PC-9 (cell line): Measurements from ENCODE around the gene BUD23. TPM values are rescaled to one million over a fixed set of nuclear protein-coding genes. Genes with fewer than 3 reads are reported as not detected.

Source experiments
- BruUV-seq: library from RNA; stranded (reverse); fragments of 400-500 nt; replicated peaks from 2 replicates; lab custom pipeline; 2021; lab: Mats Ljungman, UMichigan
- CTCF ChIA-PET: fragments of 300-600 bp; sonication (Branson Sonifier 250); formaldehyde crosslinking; loops from one replicate; lab custom pipeline; 2022; ENCODE audit warnings: antibody characterized with exemption; lab: Charles Lee
- POLR2A ChIA-PET: fragments of 300-600 bp; sonication (Branson Sonifier 250); formaldehyde crosslinking; loops from one replicate; lab custom pipeline; 2022; ENCODE audit warnings: antibody characterized with exemption; ENCODE audit not compliant: unreplicated experiment; lab: Charles Lee
- DNase-seq, 2 experiments: peaks; one replicate each; pipeline versions ENCODE4 v3.0.0 to v3.0.0-alpha.2; 2015 to 2022; ENCODE audit warnings: mixed read lengths in 1 of 2
- H2AFZ ChIP-seq: fragments of 200-600 bp; sonication (generic); 2 replicates; pipeline ENCODE4 v1.8.1; 2017; ENCODE audit warnings: antibody characterized with exemption
- H3F3A ChIP-seq: fragments of 200-600 bp; sonication (generic); 2 replicates; pipeline ENCODE4 v1.8.1; 2017; ENCODE audit warnings: antibody characterized with exemption, mild to moderate bottlenecking, low read depth; ENCODE audit not compliant: insufficient read depth
- H3K27ac ChIP-seq: fragments of 200-600 bp; sonication (generic); 2 replicates; pipeline ENCODE4 v1.6.1; 2016; ENCODE audit warnings: mixed run types
- H3K27me3 ChIP-seq: fragments of 200-600 bp; sonication (generic); 2 replicates; pipeline ENCODE4 v1.6.1; 2016; ENCODE audit warnings: low read depth, mixed run types; ENCODE audit not compliant: insufficient read depth
- H3K36me3 ChIP-seq: fragments of 200-600 bp; sonication (generic); 2 replicates; pipeline ENCODE4 v1.6.1; 2016; ENCODE audit warnings: low read depth, mixed run types
- H3K4me1 ChIP-seq: fragments of 200-600 bp; sonication (generic); replicated peaks from 2 replicates; pipeline ENCODE4 v1.6.1; 2016; ENCODE audit warnings: mixed run types; ENCODE audit not compliant: insufficient read depth
- H3K4me2 ChIP-seq: fragments of 200-600 bp; sonication (generic); 2 replicates; pipeline ENCODE4 v1.6.1; 2017; ENCODE audit warnings: mixed run types
- H3K4me3 ChIP-seq: fragments of 200-600 bp; sonication (generic); 2 replicates; pipeline ENCODE4 v1.6.1; 2016; ENCODE audit warnings: mixed run types
- H3K79me2 ChIP-seq: fragments of 200-600 bp; sonication (generic); 2 replicates; pipeline ENCODE4 v1.6.1; 2017; ENCODE audit warnings: low read depth, mixed run types
- H3K9me2 ChIP-seq: fragments of 200-600 bp; sonication (generic); 2 replicates; pipeline ENCODE4 v1.8.1; 2017; ENCODE audit warnings: mild to moderate bottlenecking; ENCODE audit not compliant: insufficient read depth
- H3K9me3 ChIP-seq: fragments of 200-600 bp; sonication (generic); 2 replicates; pipeline ENCODE4 v1.8.1; 2016; ENCODE audit warnings: low read depth; ENCODE audit not compliant: insufficient read depth
- H4K20me1 ChIP-seq: fragments of 200-600 bp; sonication (generic); 2 replicates; pipeline ENCODE4 v1.8.1; 2017; ENCODE audit not compliant: insufficient read depth
- CTCF ChIP-seq: fragments of 200-600 bp; sonication (generic); conservative IDR thresholded peaks from 2 replicates; pipeline ENCODE4 v1.6.1; 2017; ENCODE audit warnings: mixed run types, antibody characterized with exemption, mild to moderate bottlenecking, moderate library complexity
- EZH2 ChIP-seq: fragments of 200-600 bp; sonication (generic); IDR thresholded peaks from 2 replicates; pipeline ENCODE4 v1.8.0; 2017; ENCODE audit warnings: antibody characterized with exemption, low read depth
- intact Hi-C: fragments of 100-400 bp; cut with micrococcal nuclease; formaldehyde crosslinking; loops from one replicate; pipeline ENCODE4 v1.10.0; 2022; ENCODE audit not compliant: unreplicated experiment
- total RNA-seq: library from RNA; stranded (reverse); gene quantifications from 2 replicates; pipeline ENCODE4 v1.2.3, GENCODE V29; 2021

BUD23 gene
- total RNA-seq, 1 experiment from 2014 or later, result 122 TPM

- Histone ChIP-seq H3K9me2 (no peaks in the 10 kb centered on the region), H3K9me3 (no peaks in the 10 kb centered on the region), H4K20me1 (no peaks in the 10 kb centered on the region), H3F3A (peaks cover 27% of the 10 kb centered on the region; the same call in 1 of the 2 replicates), H3K79me2 (no peaks in the 10 kb centered on the region), H3K4me1 (peaks cover 15% of the 10 kb centered on the region), H3K27ac (no peak overlapping the region), H3K36me3 (no peaks in the 10 kb centered on the region), H3K27me3 (no peaks in the 10 kb centered on the region), H2AFZ (no peak overlapping the region), H3K4me2 (no peak overlapping the region), H3K4me3 (no peak overlapping the region)
- CTCF ChIA-PET, result interaction anchor here (0.5 to 1.3 kb wide), 2 partner anchors 119 to 133 kb away, joined by 3 to 7 read pairs; no protein-coding TSS in a partner anchor
- intact Hi-C loops, result no loop called here
- peak in 1 of 2 experiments; percentile 32 for DNase-seq
- BruUV-seq, result no TSS peak
- POLR2A ChIA-PET, result interaction anchor here (0.7 kb wide), 2 partner anchors 11 to 113 kb away, joined by 4 to 9 read pairs; no protein-coding TSS in a partner anchor
- TF ChIP-seq EZH2 (no peak), CTCF (no peak; the same call in 1 of the 2 replicates)
These were observed 42.7 kb downstream of the BUD23 start for GRCh38 chr7:73726083-73726466.

GRCh38 chr7:73727952-73728351 lies 44.6 kb downstream of the BUD23 start:
- H3K9me2 ChIP-seq, result no peaks in the 10 kb centered on the region
- H3K4me3 ChIP-seq, result no peak overlapping the region
- no peaks in the 10 kb centered on the region for H3K36me3 ChIP-seq
- CTCF ChIA-PET, result interaction anchor here (0.6 kb wide), 1 partner anchor 112 kb away, joined by 14 read pairs; no protein-coding TSS in a partner anchor
- DNase-seq, result no peak
- no peaks in the 10 kb centered on the region; the same call in 1 of the 2 replicates for H3K4me1 ChIP-seq
- no TSS peak for BruUV-seq
- no peak overlapping the region for H2AFZ ChIP-seq
- TF ChIP-seq CTCF (no peak), EZH2 (no peak)
- H3F3A ChIP-seq, result peaks cover 36% of the 10 kb centered on the region
- no peaks in the 10 kb centered on the region for H3K9me3 ChIP-seq
- POLR2A ChIA-PET, result interaction anchor here (0.6 kb wide), 2 partner anchors 150 to 228 kb away, joined by 13 to 28 read pairs; partner anchors contain the start of gene TBL2
- no peaks in the 10 kb centered on the region for H4K20me1 ChIP-seq
- no peak overlapping the region for H3K27ac ChIP-seq
- no peaks in the 10 kb centered on the region for H3K79me2 ChIP-seq
- intact Hi-C loops, result no loop called here
- H3K27me3 ChIP-seq, result no peaks in the 10 kb centered on the region
- no peak overlapping the region for H3K4me2 ChIP-seq

GRCh38 chr7:73728551-73728950 lies 45.2 kb downstream of the BUD23 start:
- H3K4me1 ChIP-seq, result no peaks in the 10 kb centered on the region; the same call in 1 of the 2 replicates
- no peaks in the 10 kb centered on the region for H3K9me3 ChIP-seq
- no peak overlapping the region for H3K4me2 ChIP-seq
- no peaks in the 10 kb centered on the region for H4K20me1 ChIP-seq
- H3K4me3 ChIP-seq, result no peak overlapping the region
- CTCF ChIA-PET, result interaction anchor here (0.6 kb wide), 1 partner anchor 130 kb away, joined by 7 read pairs; no protein-coding TSS in a partner anchor
- intact Hi-C loops, result no loop called here
- no peak overlapping the region for H3K27ac ChIP-seq
- no peaks in the 10 kb centered on the region for H3K27me3 ChIP-seq
- H3K79me2 ChIP-seq, result no peaks in the 10 kb centered on the region
- TF ChIP-seq CTCF (no peak), EZH2 (no peak)
- POLR2A ChIA-PET, result interaction anchor here (0.6 kb wide), 1 partner anchor 150 kb away, joined by 13 read pairs; the partner anchor contains the start of gene TBL2
- no peaks in the 10 kb centered on the region for H3K36me3 ChIP-seq
- DNase-seq, result no peak
- peaks cover 40% of the 10 kb centered on the region for H3F3A ChIP-seq
- no TSS peak for BruUV-seq
- no peak overlapping the region for H2AFZ ChIP-seq
- no peaks in the 10 kb centered on the region for H3K9me2 ChIP-seq
